ENCODE measurements around the gene IGFBP5. TPM values are rescaled to one million over a fixed set of nuclear protein-coding genes. Genes with fewer than 3 reads are reported as not detected.

IGFBP5 gene
- total RNA-seq, 1 experiment from 2014 or later, result 157 TPM

DNA sequence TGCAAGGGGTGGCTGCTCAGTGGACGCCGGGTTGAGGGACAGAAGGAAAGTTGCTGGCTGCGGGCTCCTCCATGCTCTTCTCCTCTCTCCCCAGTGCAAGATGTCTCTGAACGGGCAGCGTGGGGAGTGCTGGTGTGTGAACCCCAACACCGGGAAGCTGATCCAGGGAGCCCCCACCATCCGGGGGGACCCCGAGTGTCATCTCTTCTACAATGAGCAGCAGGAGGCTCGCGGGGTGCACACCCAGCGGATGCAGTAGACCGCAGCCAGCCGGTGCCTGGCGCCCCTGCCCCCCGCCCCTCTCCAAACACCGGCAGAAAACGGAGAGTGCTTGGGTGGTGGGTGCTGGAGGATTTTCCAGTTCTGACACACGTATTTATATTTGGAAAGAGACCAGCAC is 31.5 kb downstream of the IGFBP5 start:
- ChIA-PET POLR2A (ENCODE audit: unreplicated experiment) (no interaction called here), CTCF (no interaction called here)
- H3K27me3 ChIP-seq (ENCODE audit: low read length), result no peaks in the 10 kb centered on the region
- no TSS peak for BruUV-seq (replicated peaks)
- TF ChIP-seq, protein P1, sequence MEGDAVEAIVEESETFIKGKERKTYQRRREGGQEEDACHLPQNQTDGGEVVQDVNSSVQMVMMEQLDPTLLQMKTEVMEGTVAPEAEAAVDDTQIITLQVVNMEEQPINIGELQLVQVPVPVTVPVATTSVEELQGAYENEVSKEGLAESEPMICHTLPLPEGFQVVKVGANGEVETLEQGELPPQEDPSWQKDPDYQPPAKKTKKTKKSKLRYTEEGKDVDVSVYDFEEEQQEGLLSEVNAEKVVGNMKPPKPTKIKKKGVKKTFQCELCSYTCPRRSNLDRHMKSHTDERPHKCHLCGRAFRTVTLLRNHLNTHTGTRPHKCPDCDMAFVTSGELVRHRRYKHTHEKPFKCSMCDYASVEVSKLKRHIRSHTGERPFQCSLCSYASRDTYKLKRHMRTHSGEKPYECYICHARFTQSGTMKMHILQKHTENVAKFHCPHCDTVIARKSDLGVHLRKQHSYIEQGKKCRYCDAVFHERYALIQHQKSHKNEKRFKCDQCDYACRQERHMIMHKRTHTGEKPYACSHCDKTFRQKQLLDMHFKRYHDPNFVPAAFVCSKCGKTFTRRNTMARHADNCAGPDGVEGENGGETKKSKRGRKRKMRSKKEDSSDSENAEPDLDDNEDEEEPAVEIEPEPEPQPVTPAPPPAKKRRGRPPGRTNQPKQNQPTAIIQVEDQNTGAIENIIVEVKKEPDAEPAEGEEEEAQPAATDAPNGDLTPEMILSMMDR (conservative IDR thresholded peaks at IDR 0.05; ENCODE audit: low read depth, low read length), result no peak
- TF ChIP-seq EZH2 (IDR thresholded peaks at IDR 0.05; ENCODE audit: low read length, unreplicated experiment) (no peak), EZH2phosphoT487 (IDR thresholded peaks at IDR 0.05; ENCODE audit: borderline replicate concordance, low read length) (no peak)
- no peak overlapping the region for H3K9ac ChIP-seq (ENCODE audit: low read length)
- H4K20me1 ChIP-seq (ENCODE audit: low read length), result no peaks in the 10 kb centered on the region
- no peak overlapping the region for H2AFZ ChIP-seq (ENCODE audit: low read length)
- H3K27ac ChIP-seq (ENCODE audit: low read length), result no peak overlapping the region
- H3K36me3 ChIP-seq (ENCODE audit: low read depth, low read length), result no peaks in the 10 kb centered on the region
- no peak overlapping the region for H3K4me3 ChIP-seq (ENCODE audit: low read length)
- ATAC-seq, result no peak
- H3K9me3 ChIP-seq (ENCODE audit: low read length), result no peaks in the 10 kb centered on the region
- H3K9me2 ChIP-seq (replicated peaks; ENCODE audit: low read length), result no peaks in the 10 kb centered on the region
- no peaks in the 10 kb centered on the region for H3K79me2 ChIP-seq (ENCODE audit: low read length)
- H3K4me1 ChIP-seq (ENCODE audit: insufficient read depth, low read length), result peaks cover 17% of the 10 kb centered on the region
- no peak for DNase-seq
- H3K4me2 ChIP-seq (ENCODE audit: low read length), result no peak overlapping the region
- H3F3A ChIP-seq (ENCODE audit: low read length, unreplicated experiment), result no peaks in the 10 kb centered on the region
- intact Hi-C loops (cut with micrococcal nuclease), result no loop called here

- CTCF ChIA-PET, result no interaction called here
- intact Hi-C loops (cut with micrococcal nuclease), result no loop called here
- H3K9ac ChIP-seq (ENCODE audit: low read length), result no peak overlapping the region
- no peaks in the 10 kb centered on the region for H3K36me3 ChIP-seq (ENCODE audit: low read depth, low read length)
- no peak for TF ChIP-seq EZH2 (IDR thresholded peaks at IDR 0.05; ENCODE audit: low read length, unreplicated experiment)
- TF ChIP-seq, protein P1 (conservative IDR thresholded peaks at IDR 0.05; ENCODE audit: low read depth, low read length), result no peak
- no peak for TF ChIP-seq EZH2phosphoT487 (IDR thresholded peaks at IDR 0.05; ENCODE audit: borderline replicate concordance, low read length)
- DNase-seq (no peak), ATAC-seq (no peak)
- H3K4me2 ChIP-seq (ENCODE audit: low read length), result no peak overlapping the region
- H2AFZ ChIP-seq (ENCODE audit: low read length), result no peak overlapping the region
- POLR2A ChIA-PET (ENCODE audit: unreplicated experiment), result no interaction called here
- BruUV-seq (replicated peaks), result no TSS peak
- no peaks in the 10 kb centered on the region for H3K27me3 ChIP-seq (ENCODE audit: low read length)
- H3K9me3 ChIP-seq (ENCODE audit: low read length), result no peaks in the 10 kb centered on the region
- peaks cover 17% of the 10 kb centered on the region for H3K4me1 ChIP-seq (ENCODE audit: insufficient read depth, low read length)
- no peaks in the 10 kb centered on the region for H3K79me2 ChIP-seq (ENCODE audit: low read length)
- no peaks in the 10 kb centered on the region for H4K20me1 ChIP-seq (ENCODE audit: low read length)
- H3K9me2 ChIP-seq (replicated peaks; ENCODE audit: low read length), result no peaks in the 10 kb centered on the region
- no peaks in the 10 kb centered on the region for H3F3A ChIP-seq (ENCODE audit: low read length, unreplicated experiment)
- no peak overlapping the region for H3K4me3 ChIP-seq (ENCODE audit: low read length)
- H3K27ac ChIP-seq (ENCODE audit: low read length), result no peak overlapping the region
Observed at GRCh38 chr2:216663106-216663505, 32.2 kb downstream of the IGFBP5 start.

GRCh38 chr2:216661639-216662375 is 33.5 kb downstream of the IGFBP5 start:
- H3K9me2 ChIP-seq (replicated peaks; ENCODE audit: low read length), result no peaks in the 10 kb centered on the region
- H3K79me2 ChIP-seq (ENCODE audit: low read length), result no peaks in the 10 kb centered on the region
- H3K4me3 ChIP-seq (ENCODE audit: low read length), result no peak overlapping the region
- TF ChIP-seq, protein P1 (conservative IDR thresholded peaks at IDR 0.05; ENCODE audit: low read depth, low read length), result peak; percentile 40
- TF ChIP-seq EZH2 (IDR thresholded peaks at IDR 0.05; ENCODE audit: low read length, unreplicated experiment) (no peak), EZH2phosphoT487 (IDR thresholded peaks at IDR 0.05; ENCODE audit: borderline replicate concordance, low read length) (no peak)
- no peaks in the 10 kb centered on the region for H3K9me3 ChIP-seq (ENCODE audit: low read length)
- H2AFZ ChIP-seq (ENCODE audit: low read length), result no peak overlapping the region
- no peaks in the 10 kb centered on the region for H3F3A ChIP-seq (ENCODE audit: low read length, unreplicated experiment)
- H3K9ac ChIP-seq (ENCODE audit: low read length), result no peak overlapping the region
- intact Hi-C loops (cut with micrococcal nuclease), result no loop called here
- DNase-seq (no peak), ATAC-seq (no peak)
- H3K27ac ChIP-seq (ENCODE audit: low read length), result no peak overlapping the region
- H3K4me2 ChIP-seq (ENCODE audit: low read length), result no peak overlapping the region
- H3K27me3 ChIP-seq (ENCODE audit: low read length), result no peaks in the 10 kb centered on the region
- CTCF ChIA-PET, result no interaction called here
- no peaks in the 10 kb centered on the region for H3K36me3 ChIP-seq (ENCODE audit: low read depth, low read length)
- H3K4me1 ChIP-seq (ENCODE audit: insufficient read depth, low read length), result peaks cover 17% of the 10 kb centered on the region
- H4K20me1 ChIP-seq (ENCODE audit: low read length), result no peaks in the 10 kb centered on the region
- no TSS peak for BruUV-seq (replicated peaks)
- POLR2A ChIA-PET (ENCODE audit: unreplicated experiment), result no interaction called here

Measured in PC-3 (cell line).